Thyroid gland (tissue), 4 donors: Measurements from ENCODE around the gene CTDSP2.

Experiments
- CTCF ChIP-seq, 6 experiments: fragments of 200-600 bp in 3 of 6; fragments of 450-650 bp in 3 of 6; sonication (generic) in 3 of 6; IDR thresholded peaks; one replicate each; pipeline ENCODE4 v1.5.1; 2016 to 2019; ENCODE audit warnings: antibody characterized with exemption in 6 of 6, mild to moderate bottlenecking in 2 of 6, inconsistent platforms in 1 of 6, moderate library complexity in 1 of 6
- POLR2A ChIP-seq, 2 donors: fragments of 450-650 bp; IDR thresholded peaks; one replicate each; pipeline ENCODE4 v1.6.1; 2017; ENCODE audit warnings: antibody characterized with exemption in 2 of 2, mild to moderate bottlenecking in 2 of 2, moderate library complexity in 1 of 2

GRCh38 chr12:57811028-57811755 is 35.3 kb downstream of the CTDSP2 start:
- TF ChIP-seq CTCF (IDR thresholded peaks at IDR 0.05), result no peak
- TF ChIP-seq POLR2A (IDR thresholded peaks at IDR 0.05), result no peak
